GM18519 (cell line): ENCODE data around the gene PIGU.
"Not testable (repeated sequence)": the region's sequence is repeated elsewhere in the genome, so short reads cannot be mapped to it uniquely, and the experiment has no call there.

Experiments used
- ATAC-seq: cut with Tn5 transposase; IDR thresholded peaks from one replicate; pipeline ENCODE4 v1.9.1; 2021; ENCODE audit warnings: mild to moderate bottlenecking, moderate library complexity; ENCODE audit not compliant: unreplicated experiment, low FRiP score

PIGU gene

GRCh38 chr20:34624629-34625028 is 52.3 kb downstream of the PIGU start:
- no peak for ATAC-seq

GRCh38 chr20:34622821-34623451 is 54.0 kb downstream of the PIGU start:
- ATAC-seq: no peak

GRCh38 chr20:34621383-34622367 is 55.2 kb downstream of the PIGU start:
- ATAC-seq: no peak

- no peak for ATAC-seq
Measured at GRCh38 chr20:34621036-34621343, 55.9 kb downstream of the PIGU start.

DNA sequence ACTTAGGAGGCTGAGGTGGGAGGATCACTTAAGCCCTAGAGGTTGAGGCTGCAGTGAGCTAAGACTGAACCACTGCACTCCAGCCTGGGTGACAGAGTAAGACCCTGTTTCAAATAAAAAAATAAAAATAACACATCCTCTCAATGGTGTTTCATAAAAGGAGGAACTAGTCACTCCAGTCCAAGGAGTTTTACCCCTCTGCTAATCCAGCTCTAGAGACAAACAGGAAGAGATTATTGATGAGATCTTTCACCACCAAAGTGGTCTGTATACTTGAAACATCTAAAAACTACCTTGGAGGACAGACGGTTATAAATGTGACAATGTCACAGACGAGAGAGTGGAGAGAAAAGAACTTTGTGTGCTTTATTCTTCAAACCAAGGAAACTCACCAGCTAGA is 58.2 kb downstream of the PIGU start:
- no peak for ATAC-seq

- ATAC-seq: not testable (repeated sequence)
Measured at GRCh38 chr20:34616913-34617312, 60.0 kb downstream of the PIGU start.

- no peak for ATAC-seq
Measured at GRCh38 chr20:34615477-34615876, 61.4 kb downstream of the PIGU start.

DNA sequence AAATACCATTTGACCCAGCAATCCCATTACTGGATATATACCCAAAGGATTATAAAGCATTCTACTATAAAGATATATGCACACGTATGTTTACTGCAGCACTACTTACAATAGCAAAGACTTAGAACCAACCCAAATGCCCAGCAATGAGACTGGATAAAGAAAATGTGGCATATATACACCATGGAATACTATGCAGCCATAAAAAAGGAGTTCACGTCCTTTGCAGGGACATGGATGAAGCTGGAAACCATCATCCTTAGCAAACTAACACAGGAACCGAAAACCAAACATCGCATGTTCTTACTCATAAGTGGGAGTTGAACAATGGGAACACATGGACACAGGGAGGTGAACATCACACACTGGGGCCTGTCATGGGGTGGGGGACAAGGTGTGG is 64.9 kb downstream of the PIGU start:
- ATAC-seq: not testable (repeated sequence)

GRCh38 chr20:34607066-34607465 is 69.8 kb downstream of the PIGU start:
- ATAC-seq: no peak

- no peak for ATAC-seq
Measured at GRCh38 chr20:34604980-34605788, 71.7 kb downstream of the PIGU start.

DNA sequence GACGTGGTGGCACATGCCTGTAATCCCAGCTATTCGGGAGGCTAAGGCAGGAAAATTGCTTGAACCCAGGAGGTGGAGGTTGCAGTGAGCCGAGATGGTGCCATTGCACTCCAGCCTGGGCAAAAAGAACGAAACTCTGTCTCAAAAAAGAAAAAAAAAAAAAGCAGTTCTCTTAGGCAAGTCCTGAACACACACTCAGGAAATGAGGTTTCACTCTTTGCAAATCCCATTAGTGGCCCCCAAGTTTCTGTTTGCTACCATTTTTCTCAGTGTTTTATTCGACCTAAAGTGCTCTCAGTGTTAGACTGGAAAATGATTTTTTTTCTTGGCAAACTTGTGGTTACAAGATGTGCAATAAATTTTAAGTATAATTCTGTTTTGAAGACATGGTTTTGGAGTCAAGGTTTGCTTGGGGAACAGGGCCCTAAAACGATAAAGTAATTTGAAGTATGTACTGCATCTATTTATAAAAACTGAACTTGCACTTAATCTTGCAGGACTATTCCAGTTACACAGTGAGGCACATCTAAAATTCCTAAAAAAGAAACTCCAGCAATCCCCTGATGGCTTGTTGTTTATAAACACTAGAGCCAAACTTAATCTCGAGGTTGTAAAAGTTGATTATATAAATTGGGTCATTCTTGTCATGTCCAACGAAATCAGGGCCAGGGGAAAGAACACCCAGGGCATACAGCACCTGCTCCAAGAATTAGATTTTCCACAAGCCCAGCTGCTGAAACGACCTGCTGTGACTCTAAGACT is 75.8 kb downstream of the PIGU start:
- ATAC-seq: no peak

GRCh38 chr20:34595377-34596184 is 81.3 kb downstream of the PIGU start:
- no peak for ATAC-seq

DNA sequence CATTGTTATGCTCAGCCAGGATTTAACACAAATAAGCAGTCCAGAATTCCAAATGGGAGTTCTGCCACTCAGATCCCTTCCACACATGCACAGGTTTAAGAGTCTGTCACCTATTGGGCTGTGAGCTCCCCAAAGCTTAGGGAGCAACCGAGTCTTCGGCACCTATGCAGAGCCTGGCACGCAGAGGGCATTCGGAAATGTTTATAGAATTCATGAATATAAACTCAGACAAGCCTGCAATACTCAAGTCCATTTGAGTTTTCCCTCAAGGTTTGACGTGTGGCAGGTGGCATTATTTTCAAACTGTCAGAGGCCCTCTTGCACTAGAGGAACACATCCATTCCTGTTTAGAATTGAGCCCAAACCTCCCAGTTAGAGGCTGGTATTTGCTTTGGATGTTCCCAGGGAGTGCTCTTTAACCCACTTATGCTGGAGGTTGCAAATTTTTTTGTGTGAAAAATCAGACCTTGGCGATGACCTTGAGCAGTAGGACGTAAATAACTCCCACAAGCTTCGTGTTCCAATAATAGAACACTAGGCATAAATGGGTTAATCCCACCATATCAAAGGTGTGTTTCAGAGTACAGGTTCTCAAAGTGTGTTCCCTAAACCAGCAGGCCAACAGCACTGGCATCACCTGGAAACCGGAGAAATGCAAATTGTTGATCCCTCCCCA is 90.3 kb downstream of the PIGU start:
- no peak for ATAC-seq

DNA sequence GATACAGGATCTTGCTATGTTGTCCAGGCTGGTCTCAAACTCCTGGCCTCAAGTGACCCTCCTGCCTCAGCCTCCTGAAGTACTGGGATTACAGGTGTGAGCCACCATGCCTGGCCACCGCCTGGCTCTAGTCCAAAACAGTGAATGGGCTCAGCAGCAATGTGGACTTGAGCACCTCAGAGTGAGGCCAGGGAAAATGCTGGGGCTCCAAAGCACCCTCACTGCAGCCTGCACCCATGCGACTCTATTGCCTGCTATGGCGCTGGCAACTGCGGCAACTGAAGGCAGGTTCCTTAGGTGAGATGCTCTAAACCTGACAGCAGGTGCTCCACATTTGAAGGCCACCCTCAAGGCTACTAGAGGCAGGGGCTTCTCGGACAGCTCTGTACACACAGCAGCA is 91.9 kb downstream of the PIGU start:
- ATAC-seq: no peak

- no peak for ATAC-seq
Measured at GRCh38 chr20:34583544-34583943, 93.3 kb downstream of the PIGU start.

DNA sequence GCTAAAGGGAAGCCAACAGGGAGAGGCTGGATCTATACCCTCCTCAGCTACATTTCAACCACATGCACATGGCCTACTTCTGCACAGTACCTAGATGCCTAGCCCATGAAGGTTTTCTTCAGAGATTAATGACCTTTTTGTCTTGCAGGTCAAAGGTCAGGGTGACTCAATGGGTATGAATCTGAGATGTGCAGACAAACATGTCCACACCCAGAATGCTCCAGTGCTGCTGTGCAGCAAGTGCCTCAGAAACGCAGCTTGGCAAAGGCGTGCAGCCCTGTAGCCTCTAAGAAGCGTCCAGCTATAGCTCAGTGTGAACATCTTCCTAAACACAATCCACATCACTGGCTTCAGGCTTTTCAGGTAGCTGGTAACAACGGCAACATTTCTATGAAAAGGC is 94.0 kb downstream of the PIGU start:
- ATAC-seq: no peak

GRCh38 chr20:34582221-34582620 is 94.7 kb downstream of the PIGU start:
- ATAC-seq: no peak

DNA sequence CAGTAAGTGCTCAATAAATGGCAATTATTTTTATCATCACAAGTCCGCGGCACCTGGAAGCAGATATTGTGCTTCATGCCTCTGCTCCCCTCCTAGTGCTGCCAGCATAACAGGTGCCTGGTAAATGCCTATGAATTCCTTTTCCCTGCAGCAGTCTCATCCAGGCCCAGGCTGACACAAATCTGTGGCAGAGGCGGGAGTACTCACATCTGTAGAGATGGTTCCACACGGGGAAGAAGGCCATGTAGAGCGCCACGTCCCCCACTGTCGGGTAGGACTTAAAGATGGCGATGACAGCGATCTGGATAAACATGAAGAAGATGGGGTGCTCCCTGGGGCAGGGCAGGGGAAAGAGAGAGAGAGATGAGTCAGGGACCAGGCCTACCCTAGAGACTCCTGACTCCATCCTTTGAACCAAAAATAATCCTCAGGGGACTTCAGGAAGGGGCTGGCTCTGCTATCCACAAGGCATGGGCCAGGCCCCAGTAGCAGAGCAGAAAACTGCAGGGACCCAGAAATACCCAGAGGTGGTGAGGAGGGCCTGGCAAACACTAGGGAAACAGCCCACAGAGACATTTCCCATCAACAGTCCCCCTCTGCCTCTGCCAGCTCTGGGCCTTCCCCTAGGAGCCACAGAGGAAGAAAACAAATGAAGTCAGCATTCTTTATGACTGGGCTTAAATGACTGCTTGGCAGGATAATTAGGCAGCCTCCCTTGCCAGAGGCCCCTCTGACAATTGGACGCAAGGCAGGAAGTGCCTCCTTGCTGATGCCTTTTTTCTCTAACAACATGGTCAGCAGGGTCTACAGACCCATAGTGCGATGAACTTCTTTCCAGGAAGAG is 95.3 kb downstream of the PIGU start:
- ATAC-seq: no peak
